Fibroblast of mammary gland (primary cell): ENCODE results near the gene PIEZO1.

Source experiments
- DNase-seq: peaks from one replicate; pipeline ENCODE4 v3.0.0-alpha.2; 2010; ENCODE audit warnings: low read depth
- H3K4me3 ChIP-seq: 2 replicates; pipeline ENCODE4 v1.5.1; 2011; ENCODE audit warnings: low read depth, mild to moderate bottlenecking, low read length, moderate library complexity; ENCODE audit not compliant: control insufficient read depth
- CTCF ChIP-seq: conservative IDR thresholded peaks from 2 replicates; pipeline ENCODE4 v1.5.1; 2011; ENCODE audit warnings: low read depth, low read length, inconsistent platforms; ENCODE audit not compliant: control insufficient read depth, insufficient read depth

The PIEZO1 gene

DNA sequence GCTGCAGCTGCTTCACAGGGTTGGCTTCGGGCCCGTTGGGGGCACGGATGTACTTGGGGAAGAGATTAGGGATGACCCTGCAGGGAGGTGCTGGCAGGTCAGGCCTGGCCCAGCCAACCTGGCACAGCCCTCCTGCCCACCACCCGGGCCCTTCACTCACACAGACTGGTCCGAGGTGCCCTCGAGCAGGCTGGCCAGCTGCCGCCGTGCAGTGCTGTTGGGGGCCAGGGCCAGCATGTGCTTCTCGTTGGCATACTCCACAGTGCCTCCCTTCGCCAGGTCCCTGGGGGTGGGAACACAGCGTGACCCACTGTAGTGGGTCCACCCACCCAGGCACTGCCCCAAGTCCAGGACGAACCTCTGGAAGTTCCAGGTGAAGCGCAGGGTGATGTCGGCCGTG, 68.8 kb downstream of the PIEZO1 start:
- no peak overlapping the region for H3K4me3 ChIP-seq
- TF ChIP-seq CTCF = no peak
- DNase-seq = no peak

GRCh38 chr16:88715312-88716190, 69.5 kb downstream of the PIEZO1 start:
- peak; percentile 14 for DNase-seq
- no peak for TF ChIP-seq CTCF
- no peak overlapping the region for H3K4me3 ChIP-seq

- no peak overlapping the region for H3K4me3 ChIP-seq
- no peak for TF ChIP-seq CTCF
- DNase-seq = no peak
Observed at GRCh38 chr16:88714420-88715302, 70.4 kb downstream of the PIEZO1 start.

DNA sequence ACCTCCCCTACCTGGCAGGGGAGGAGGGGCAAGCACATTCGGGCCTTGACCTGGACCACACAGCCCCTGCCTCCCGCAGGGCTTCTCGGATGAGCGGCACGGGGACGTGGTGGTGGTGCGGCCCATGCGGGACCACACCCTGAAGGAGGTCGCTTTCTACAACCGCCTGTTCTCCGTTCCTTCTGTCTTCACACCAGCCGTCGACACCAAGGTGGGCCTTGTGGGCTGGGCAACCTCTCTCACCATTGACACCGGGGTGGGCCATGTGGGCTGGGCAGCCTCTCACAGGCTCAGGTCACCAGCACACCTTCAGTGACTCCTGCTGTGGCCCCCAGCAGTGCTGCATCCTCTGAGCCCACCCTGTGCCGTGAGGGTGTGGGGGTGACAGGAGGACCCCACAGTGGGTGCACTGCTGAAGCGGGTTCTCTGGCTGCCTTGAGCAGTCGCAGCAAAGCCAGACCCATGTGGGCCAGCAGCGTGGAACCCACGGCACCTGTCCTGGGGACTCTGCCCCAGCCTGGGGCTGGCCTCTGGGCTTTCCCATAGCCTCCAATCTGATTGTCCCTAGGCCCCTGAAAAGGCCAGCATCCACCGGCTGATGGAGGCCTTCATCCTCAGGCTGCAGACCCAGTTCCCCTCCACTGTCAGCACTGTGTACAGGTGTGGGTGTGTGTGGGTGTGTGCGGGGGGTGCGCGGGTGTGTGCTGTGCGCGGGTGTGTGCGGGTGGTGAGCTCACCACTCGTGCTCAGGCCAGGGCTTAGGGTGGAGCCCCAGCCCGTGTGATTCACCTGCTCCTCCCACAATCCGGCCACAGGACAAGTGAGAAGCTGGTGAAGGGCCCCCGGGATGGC, 71.2 kb downstream of the PIEZO1 start:
- DNase-seq = peak; percentile 56
- no peak for TF ChIP-seq CTCF
- no peak overlapping the region for H3K4me3 ChIP-seq

DNA sequence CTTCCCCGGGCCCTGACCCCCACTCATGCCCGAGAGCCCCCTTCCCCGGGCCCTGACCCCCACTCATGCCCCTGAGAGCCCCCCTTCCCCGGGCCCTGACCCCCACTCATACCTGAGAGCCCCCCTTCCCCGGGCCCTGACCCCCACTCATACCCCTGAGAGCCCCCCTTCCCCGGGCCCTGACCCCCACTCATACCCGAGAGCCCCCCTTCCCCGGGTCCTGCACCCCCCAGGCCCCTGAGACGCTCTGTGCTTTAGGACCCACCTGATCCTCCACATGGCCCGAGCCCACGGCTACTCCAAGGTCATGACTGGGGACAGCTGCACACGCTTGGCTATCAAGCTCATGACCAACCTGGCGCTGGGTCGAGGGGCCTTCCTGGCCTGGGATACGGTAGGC, 72.0 kb downstream of the PIEZO1 start:
- no peak for TF ChIP-seq CTCF
- H3K4me3 ChIP-seq = no peak overlapping the region
- DNase-seq = no peak

- TF ChIP-seq CTCF = no peak
- no peak for DNase-seq
- no peak overlapping the region for H3K4me3 ChIP-seq
Observed at GRCh38 chr16:88712362-88712979, 72.5 kb downstream of the PIEZO1 start.
